Upper lobe of left lung (tissue), 6 donors: Measurements from ENCODE around the gene SEMA4D. TPM values are rescaled to one million over a fixed set of nuclear protein-coding genes. Genes with fewer than 3 reads are reported as not detected.

Source experiments
- ATAC-seq, 2 donors: fragments of 200-7000 bp; cut with Tn5 transposase; one replicate each; pipeline ENCODE4 v1.9.1; 2022; ENCODE audit warnings: mild to moderate bottlenecking in 2 of 2, moderate library complexity in 2 of 2; ENCODE audit not compliant: low FRiP score in 2 of 2
- DNase-seq, 2 donors: peaks; one replicate each; pipeline ENCODE4 v3.0.0-alpha.2; 2019 to 2020
- H3K27ac ChIP-seq, 4 donors: fragments of 200-600 bp; sonication (generic); one replicate each; pipeline ENCODE4 v1.5.1; 2016 to 2019
- H3K27me3 ChIP-seq, 4 donors: fragments of 200-600 bp; sonication (generic); one replicate each; pipeline ENCODE4 v1.5.1; 2017 to 2019
- H3K36me3 ChIP-seq, 4 donors: fragments of 200-600 bp; sonication (generic); one replicate each; pipeline ENCODE4 v1.5.1; 2016 to 2019
- H3K4me1 ChIP-seq, 4 donors: fragments of 200-600 bp; sonication (generic); one replicate each; pipeline ENCODE4 v1.5.1; 2018 to 2019
- H3K4me3 ChIP-seq, 4 donors: fragments of 200-600 bp; sonication (generic); one replicate each; pipeline ENCODE4 v1.5.1; 2017 to 2019; ENCODE audit warnings: mild to moderate bottlenecking in 2 of 4, moderate library complexity in 1 of 4
- H3K9me3 ChIP-seq, 4 donors: fragments of 200-600 bp; sonication (generic); one replicate each; pipeline ENCODE4 v1.5.1; 2018 to 2019
- EP300 ChIP-seq, 4 donors: sonication (generic); formaldehyde crosslinking; IDR thresholded peaks; one replicate each; pipeline ENCODE4 v1.5.1; 2017; ENCODE audit warnings: antibody characterized with exemption in 4 of 4, control low read depth in 2 of 4
- POLR2A ChIP-seq, 4 donors: fragments of 450-650 bp; IDR thresholded peaks; one replicate each; pipeline ENCODE4 v1.5.1; 2016 to 2017; ENCODE audit warnings: antibody characterized with exemption in 4 of 4, mild to moderate bottlenecking in 2 of 4
- POLR2AphosphoS5 ChIP-seq, 2 donors: sonication (generic); formaldehyde crosslinking; IDR thresholded peaks; one replicate each; pipeline ENCODE4 v1.5.1; 2017; ENCODE audit warnings: antibody characterized with exemption in 2 of 2
- WGBS, 2 donors: methylation state at CpG; one replicate each; pipeline ENCODE4 v1.1.5; 2017 to 2018; 5-methylcytosine and 5-hydroxymethylcytosine counted together
- total RNA-seq, 6 donors: library from RNA; depleted of rRNA in 4 of 6; stranded (reverse); fragments of >200 nt in 4 of 6; gene quantifications; one replicate each; pipeline versions ENCODE4 v1.1.0 to v1.2.1, GENCODE V29; 2016 to 2021
- TF ChIP-seq, protein P1 (sequence below), 6 experiments: fragments of 450-650 bp in 4 of 6; fragments of 200-600 bp in 2 of 6; sonication (generic) in 2 of 6; IDR thresholded peaks; one replicate each; pipeline ENCODE4 v1.5.1; 2016 to 2019; ENCODE audit warnings: antibody characterized with exemption in 6 of 6
- donor health status: DM: no; HTN: no; CAD: no; lungs with moderate emphysema.
- donor health status: DM: no; HTN: yes; CAD: no; lungs with severe emphysema.

Gene SEMA4D
- total RNA-seq, 6 donors from 2014 or later, result 24.6 to 61.3 (median 41.8) TPM

DNA sequence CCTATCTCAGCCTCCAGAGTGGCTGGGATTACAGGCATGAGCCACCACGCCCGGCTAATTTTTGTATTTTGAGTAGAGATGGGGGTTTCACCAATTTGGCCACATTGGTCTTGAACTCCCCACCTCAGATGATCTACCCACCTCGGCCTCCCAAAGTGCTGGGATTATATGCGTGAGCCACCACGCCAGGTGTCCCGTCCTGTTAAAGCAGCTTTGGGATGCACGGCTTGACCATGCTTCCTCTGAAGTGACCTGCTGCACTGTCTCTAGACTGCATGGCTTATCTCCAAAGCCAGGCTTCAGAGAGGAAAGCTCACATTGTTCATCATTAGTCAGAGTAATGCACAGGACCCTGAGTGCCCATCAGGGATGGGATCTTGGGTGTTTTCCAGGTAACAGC is 45.4 kb downstream of the SEMA4D start:
- Histone ChIP-seq H3K27me3 (no peaks in the 10 kb centered on the region), H3K9me3 (no peaks in the 10 kb centered on the region), H3K27ac (no peak overlapping the region), H3K36me3 (peaks cover 0 to 8% (median 5%) of the 10 kb centered on the region in 4 donors), H3K4me3 (no peak overlapping the region), H3K4me1 (peaks cover 0 to 8% (median 4%) of the 10 kb centered on the region in 4 donors)
- WGBS, 2 donors, result 85 to 100% methylated on average over 5 to 7 of the region's 7 CpGs
- ATAC-seq (no peak), DNase-seq (no peak)
- TF ChIP-seq, protein P1, sequence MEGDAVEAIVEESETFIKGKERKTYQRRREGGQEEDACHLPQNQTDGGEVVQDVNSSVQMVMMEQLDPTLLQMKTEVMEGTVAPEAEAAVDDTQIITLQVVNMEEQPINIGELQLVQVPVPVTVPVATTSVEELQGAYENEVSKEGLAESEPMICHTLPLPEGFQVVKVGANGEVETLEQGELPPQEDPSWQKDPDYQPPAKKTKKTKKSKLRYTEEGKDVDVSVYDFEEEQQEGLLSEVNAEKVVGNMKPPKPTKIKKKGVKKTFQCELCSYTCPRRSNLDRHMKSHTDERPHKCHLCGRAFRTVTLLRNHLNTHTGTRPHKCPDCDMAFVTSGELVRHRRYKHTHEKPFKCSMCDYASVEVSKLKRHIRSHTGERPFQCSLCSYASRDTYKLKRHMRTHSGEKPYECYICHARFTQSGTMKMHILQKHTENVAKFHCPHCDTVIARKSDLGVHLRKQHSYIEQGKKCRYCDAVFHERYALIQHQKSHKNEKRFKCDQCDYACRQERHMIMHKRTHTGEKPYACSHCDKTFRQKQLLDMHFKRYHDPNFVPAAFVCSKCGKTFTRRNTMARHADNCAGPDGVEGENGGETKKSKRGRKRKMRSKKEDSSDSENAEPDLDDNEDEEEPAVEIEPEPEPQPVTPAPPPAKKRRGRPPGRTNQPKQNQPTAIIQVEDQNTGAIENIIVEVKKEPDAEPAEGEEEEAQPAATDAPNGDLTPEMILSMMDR (IDR thresholded peaks at IDR 0.05), result no peak
- TF ChIP-seq EP300 (IDR thresholded peaks at IDR 0.05) (no peak), POLR2AphosphoS5 (IDR thresholded peaks at IDR 0.05) (no peak), POLR2A (IDR thresholded peaks at IDR 0.05) (no peak)

DNA sequence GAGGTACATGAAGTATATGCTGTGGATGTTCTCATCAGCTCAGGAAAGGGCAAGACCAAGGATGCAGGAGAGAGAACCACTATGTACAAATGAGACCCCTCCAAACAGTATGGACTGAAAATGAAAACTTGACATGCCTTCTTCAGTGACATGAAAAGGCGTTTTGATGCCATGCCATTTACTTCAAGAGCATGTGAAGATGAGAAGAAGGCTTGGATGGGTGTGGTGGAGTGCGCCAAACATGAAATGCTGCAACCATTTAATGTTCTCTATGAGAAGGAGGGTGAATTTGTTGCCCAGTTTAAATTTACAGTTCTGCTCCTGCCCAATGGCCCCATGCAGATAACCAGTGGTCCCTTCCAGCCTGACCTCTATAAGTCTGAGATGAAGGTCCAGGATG is 47.7 kb downstream of the SEMA4D start:
- WGBS, 2 donors, result 93 to 96% methylated on average over 2 of the region's 2 CpGs
- Histone ChIP-seq H3K4me1 (peaks cover 0 to 6% (median 0%) of the 10 kb centered on the region in 4 donors), H3K4me3 (no peak overlapping the region), H3K9me3 (no peaks in the 10 kb centered on the region), H3K27ac (no peak overlapping the region), H3K27me3 (no peaks in the 10 kb centered on the region), H3K36me3 (peaks cover 0 to 8% (median 5%) of the 10 kb centered on the region in 4 donors)
- DNase-seq, result no peak
- ATAC-seq, result no peak
- no peak for TF ChIP-seq POLR2A (IDR thresholded peaks at IDR 0.05)

DNA sequence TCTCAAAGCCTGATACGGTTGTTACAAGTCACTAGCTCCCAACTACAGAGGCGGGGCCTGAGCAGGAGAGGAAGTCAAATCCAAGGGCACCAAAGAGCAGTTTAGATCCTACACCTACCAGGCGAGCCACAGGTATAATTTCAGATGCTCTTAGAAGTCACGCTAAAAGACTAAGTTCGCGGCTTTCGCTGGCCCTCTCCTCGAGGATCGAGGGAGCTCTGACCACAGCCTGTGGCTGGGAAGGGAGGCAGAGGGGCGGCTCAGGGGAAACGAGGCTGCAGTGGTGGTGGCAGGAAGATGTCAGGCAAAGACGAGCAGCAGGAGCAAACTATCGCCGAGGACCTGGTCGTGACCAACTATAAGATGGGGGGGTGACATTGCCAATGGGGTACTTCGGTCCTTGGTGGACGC is 48.6 kb downstream of the SEMA4D start:
- no peaks in the 10 kb centered on the region for H3K27me3 ChIP-seq
- ATAC-seq (no peak), DNase-seq (no peak)
- no peak overlapping the region for H3K4me3 ChIP-seq
- H3K4me1 ChIP-seq, result no peaks in the 10 kb centered on the region
- WGBS, 2 donors, result 82 to 87% methylated on average over 17 of the region's 17 CpGs
- no peak for TF ChIP-seq POLR2A (IDR thresholded peaks at IDR 0.05)
- TF ChIP-seq EP300 (IDR thresholded peaks at IDR 0.05), result no peak
- TF ChIP-seq, protein P1 (IDR thresholded peaks at IDR 0.05), result no peak
- no peak for TF ChIP-seq POLR2AphosphoS5 (IDR thresholded peaks at IDR 0.05)
- no peak overlapping the region for H3K27ac ChIP-seq
- peaks cover 0 to 5% (median 2%) of the 10 kb centered on the region in 4 donors for H3K36me3 ChIP-seq
- no peaks in the 10 kb centered on the region for H3K9me3 ChIP-seq

DNA sequence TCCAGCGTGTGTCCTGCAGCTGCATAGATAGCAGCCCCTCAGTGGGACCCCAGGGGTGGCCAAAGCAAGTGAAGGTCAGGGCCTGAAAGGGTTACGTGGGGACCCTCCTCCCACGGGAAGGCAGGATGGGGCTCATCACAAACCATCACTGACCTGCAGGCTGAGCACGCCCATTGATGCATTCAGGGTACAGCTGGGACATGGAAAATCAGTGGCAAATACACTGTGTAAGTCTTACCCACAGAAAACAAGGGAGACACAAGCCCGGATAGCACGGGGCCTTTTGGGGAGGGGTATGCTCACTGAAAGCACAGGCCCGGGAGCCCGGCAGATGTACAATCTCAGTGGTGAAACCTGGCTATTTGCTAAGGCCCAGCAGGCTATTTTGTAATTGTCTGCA is 49.1 kb downstream of the SEMA4D start:
- ATAC-seq (no peak), DNase-seq (no peak)
- WGBS, 2 donors, result 69 to 85% methylated on average over 3 to 8 of the region's 8 CpGs
- Histone ChIP-seq H3K36me3 (peaks cover 0 to under 1% (median 0%) of the 10 kb centered on the region in 4 donors), H3K27ac (no peak overlapping the region), H3K27me3 (no peaks in the 10 kb centered on the region), H3K4me3 (no peak overlapping the region), H3K9me3 (no peaks in the 10 kb centered on the region), H3K4me1 (no peaks in the 10 kb centered on the region)
- TF ChIP-seq POLR2AphosphoS5 (IDR thresholded peaks at IDR 0.05), result no peak
- no peak for TF ChIP-seq POLR2A (IDR thresholded peaks at IDR 0.05)
- TF ChIP-seq, protein P1 (IDR thresholded peaks at IDR 0.05), result no peak
- no peak for TF ChIP-seq EP300 (IDR thresholded peaks at IDR 0.05)

DNA sequence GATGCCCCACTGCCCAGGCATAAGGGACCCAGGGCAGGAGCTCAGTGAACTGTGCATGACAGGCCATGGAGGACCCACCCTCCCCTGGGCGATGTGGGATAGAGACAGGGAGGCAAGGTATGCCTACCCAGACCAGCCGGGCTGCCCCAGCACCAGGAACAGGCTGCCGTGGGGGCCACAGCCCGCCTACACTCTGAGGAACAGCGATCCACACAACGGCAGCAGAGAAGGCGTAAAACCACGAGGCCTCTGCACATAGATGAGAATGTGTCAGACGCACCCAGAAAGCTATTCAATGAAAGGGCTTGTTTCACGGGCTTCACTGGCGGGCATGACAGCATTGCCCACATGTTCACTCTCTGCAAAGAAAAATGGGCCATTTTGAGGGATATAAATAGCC is 49.5 kb downstream of the SEMA4D start:
- 68 to 84% methylated on average over 11 of the region's 11 CpGs for WGBS, 2 donors
- Histone ChIP-seq H3K36me3 (no peaks in the 10 kb centered on the region), H3K27ac (no peak overlapping the region), H3K4me1 (peaks cover 0 to 3% (median 0%) of the 10 kb centered on the region in 4 donors), H3K4me3 (no peak overlapping the region), H3K27me3 (no peaks in the 10 kb centered on the region), H3K9me3 (no peaks in the 10 kb centered on the region)
- DNase-seq, result peak in 1 of 2 donors; percentile 49
- TF ChIP-seq, protein P1 (IDR thresholded peaks at IDR 0.05), result no peak
- no peak for TF ChIP-seq POLR2A (IDR thresholded peaks at IDR 0.05)
- ATAC-seq, result no peak
